Thyroid gland (tissue), 4 donors: ENCODE results near the gene GAPDHS. TPM values are rescaled to one million over a fixed set of nuclear protein-coding genes. Genes with fewer than 3 reads are reported as not detected.
A peak's percentile ranks its signal among the peaks of the same experiment; 100 is the strongest.

Experiments
- DNase-seq, 2 donors: peaks; one replicate each; pipeline ENCODE4 v3.0.0-alpha.2; 2019
- H3K27ac ChIP-seq, 3 donors: fragments of 200-600 bp; sonication (generic); 1 replicate in 2 of 3; 2 replicates in 1 of 3; pipeline ENCODE4 v1.5.1; 2016 to 2019; ENCODE audit warnings: mild to moderate bottlenecking in 1 of 3, moderate library complexity in 1 of 3
- H3K27me3 ChIP-seq: fragments of 200-600 bp; sonication (generic); one replicate; pipeline ENCODE4 v1.5.1; 2019
- H3K36me3 ChIP-seq, 2 donors: fragments of 200-600 bp; sonication (generic); one replicate each; pipeline ENCODE4 v1.5.1; 2016 to 2019
- H3K4me1 ChIP-seq, 2 donors: fragments of 200-600 bp; sonication (generic); one replicate each; pipeline ENCODE4 v1.5.1; 2017 to 2019
- H3K4me3 ChIP-seq, 3 donors: fragments of 200-600 bp; sonication (generic); replicated peaks in 1 of 3; 1 replicate in 2 of 3; 2 replicates in 1 of 3; pipeline ENCODE4 v1.5.1; 2016; ENCODE audit warnings: mild to moderate bottlenecking in 1 of 3
- H3K9me3 ChIP-seq: fragments of 200-600 bp; sonication (generic); one replicate; pipeline ENCODE4 v1.5.1; 2017
- POLR2A ChIP-seq, 2 donors: fragments of 450-650 bp; IDR thresholded peaks; one replicate each; pipeline ENCODE4 v1.6.1; 2017; ENCODE audit warnings: antibody characterized with exemption in 2 of 2, mild to moderate bottlenecking in 2 of 2, moderate library complexity in 1 of 2
- WGBS, 2 donors: methylation state at CpG; one replicate each; pipeline ENCODE4 v1.1.5; 2017; 5-methylcytosine and 5-hydroxymethylcytosine counted together
- intact Hi-C: fragments of 100-400 bp; cut with DNase I; formaldehyde crosslinking; loops from one replicate; pipeline ENCODE4 v1.15.1; 2023
- total RNA-seq, 4 donors: library from RNA; depleted of rRNA; stranded (reverse); fragments of >200 nt; gene quantifications; one replicate each; pipeline ENCODE4 v1.2.3, GENCODE V29; 2016
- TF ChIP-seq, protein P1 (sequence below), 6 experiments: fragments of 200-600 bp in 3 of 6; fragments of 450-650 bp in 3 of 6; sonication (generic) in 3 of 6; IDR thresholded peaks; one replicate each; pipeline ENCODE4 v1.5.1; 2016 to 2019; ENCODE audit warnings: antibody characterized with exemption in 6 of 6, mild to moderate bottlenecking in 2 of 6, inconsistent platforms in 1 of 6, moderate library complexity in 1 of 6

GAPDHS gene
- total RNA-seq, 4 donors from 2014 or later = 1.6 TPM; not detected in 3

DNA sequence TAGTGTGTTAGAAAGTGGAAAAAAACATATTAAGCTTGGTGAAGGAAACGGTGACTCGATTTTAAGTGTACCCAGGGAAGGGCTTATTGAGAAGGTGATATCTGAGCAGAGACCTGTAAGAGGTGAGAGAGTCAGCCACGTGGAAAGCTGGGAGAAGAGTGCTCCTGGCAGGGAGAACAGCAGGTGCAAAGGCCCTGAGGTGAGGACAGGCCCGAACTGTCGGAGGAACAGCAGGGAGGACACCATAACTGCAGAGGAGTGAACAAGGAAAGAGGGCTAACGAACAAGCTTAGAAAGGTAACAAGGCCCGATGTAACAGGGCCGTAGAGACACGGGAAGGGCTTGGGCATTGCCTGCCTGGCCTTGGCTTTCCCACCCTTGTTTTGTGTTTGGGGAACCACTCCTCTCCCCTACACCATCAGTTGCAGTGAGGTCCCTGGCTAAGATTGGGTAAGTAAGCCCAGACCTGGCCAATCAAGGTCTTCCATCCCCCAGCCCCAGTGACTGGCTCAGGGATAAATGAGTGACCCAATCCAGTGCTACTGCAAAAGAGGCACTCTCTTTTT lies 22.9 kb downstream of the GAPDHS start:
- H3K27me3 ChIP-seq = peaks cover 7% of the 10 kb centered on the region
- WGBS, 2 donors = 86% methylated on average over 9 of the region's 9 CpGs
- no peaks in the 10 kb centered on the region for H3K36me3 ChIP-seq
- no peak overlapping the region for H3K27ac ChIP-seq
- H3K4me1 ChIP-seq = peaks cover 13 to 53% of the 10 kb centered on the region in 2 donors
- no peak for TF ChIP-seq POLR2A (IDR thresholded peaks at IDR 0.05)
- TF ChIP-seq, protein P1, sequence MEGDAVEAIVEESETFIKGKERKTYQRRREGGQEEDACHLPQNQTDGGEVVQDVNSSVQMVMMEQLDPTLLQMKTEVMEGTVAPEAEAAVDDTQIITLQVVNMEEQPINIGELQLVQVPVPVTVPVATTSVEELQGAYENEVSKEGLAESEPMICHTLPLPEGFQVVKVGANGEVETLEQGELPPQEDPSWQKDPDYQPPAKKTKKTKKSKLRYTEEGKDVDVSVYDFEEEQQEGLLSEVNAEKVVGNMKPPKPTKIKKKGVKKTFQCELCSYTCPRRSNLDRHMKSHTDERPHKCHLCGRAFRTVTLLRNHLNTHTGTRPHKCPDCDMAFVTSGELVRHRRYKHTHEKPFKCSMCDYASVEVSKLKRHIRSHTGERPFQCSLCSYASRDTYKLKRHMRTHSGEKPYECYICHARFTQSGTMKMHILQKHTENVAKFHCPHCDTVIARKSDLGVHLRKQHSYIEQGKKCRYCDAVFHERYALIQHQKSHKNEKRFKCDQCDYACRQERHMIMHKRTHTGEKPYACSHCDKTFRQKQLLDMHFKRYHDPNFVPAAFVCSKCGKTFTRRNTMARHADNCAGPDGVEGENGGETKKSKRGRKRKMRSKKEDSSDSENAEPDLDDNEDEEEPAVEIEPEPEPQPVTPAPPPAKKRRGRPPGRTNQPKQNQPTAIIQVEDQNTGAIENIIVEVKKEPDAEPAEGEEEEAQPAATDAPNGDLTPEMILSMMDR (IDR thresholded peaks at IDR 0.05) = no peak
- no peak for DNase-seq
- H3K4me3 ChIP-seq = no peak overlapping the region
- H3K9me3 ChIP-seq = no peaks in the 10 kb centered on the region
- intact Hi-C loops = no loop called here

GRCh38 chr19:35556846-35557538 lies 23.7 kb downstream of the GAPDHS start:
- no peak for DNase-seq
- WGBS, 2 donors = 86 to 92% methylated on average over 15 to 16 of the region's 16 CpGs
- intact Hi-C loops = no loop called here
- H3K27me3 ChIP-seq = peaks cover 7% of the 10 kb centered on the region
- no peak for TF ChIP-seq POLR2A (IDR thresholded peaks at IDR 0.05)
- TF ChIP-seq, protein P1 (IDR thresholded peaks at IDR 0.05) = no peak
- H3K36me3 ChIP-seq = no peaks in the 10 kb centered on the region
- peaks cover 6 to 45% of the 10 kb centered on the region in 2 donors for H3K4me1 ChIP-seq
- no peaks in the 10 kb centered on the region for H3K9me3 ChIP-seq
- H3K4me3 ChIP-seq = no peak overlapping the region
- H3K27ac ChIP-seq = no peak overlapping the region

- peaks cover 6 to 38% of the 10 kb centered on the region in 2 donors for H3K4me1 ChIP-seq
- H3K27ac ChIP-seq = no peak overlapping the region
- TF ChIP-seq POLR2A (IDR thresholded peaks at IDR 0.05) = no peak
- peak; percentile 62 to 75 for DNase-seq
- H3K4me3 ChIP-seq = peak overlapping the region in 1 of 3 donors; percentile 11
- no peaks in the 10 kb centered on the region for H3K36me3 ChIP-seq
- 7 to 10% methylated on average over 37 to 49 of the region's 60 CpGs for WGBS, 2 donors
- no peaks in the 10 kb centered on the region for H3K9me3 ChIP-seq
- intact Hi-C loops = no loop called here
- H3K27me3 ChIP-seq = peaks cover 7% of the 10 kb centered on the region
Observed at GRCh38 chr19:35557539-35558399, 24.5 kb downstream of the GAPDHS start.

DNA sequence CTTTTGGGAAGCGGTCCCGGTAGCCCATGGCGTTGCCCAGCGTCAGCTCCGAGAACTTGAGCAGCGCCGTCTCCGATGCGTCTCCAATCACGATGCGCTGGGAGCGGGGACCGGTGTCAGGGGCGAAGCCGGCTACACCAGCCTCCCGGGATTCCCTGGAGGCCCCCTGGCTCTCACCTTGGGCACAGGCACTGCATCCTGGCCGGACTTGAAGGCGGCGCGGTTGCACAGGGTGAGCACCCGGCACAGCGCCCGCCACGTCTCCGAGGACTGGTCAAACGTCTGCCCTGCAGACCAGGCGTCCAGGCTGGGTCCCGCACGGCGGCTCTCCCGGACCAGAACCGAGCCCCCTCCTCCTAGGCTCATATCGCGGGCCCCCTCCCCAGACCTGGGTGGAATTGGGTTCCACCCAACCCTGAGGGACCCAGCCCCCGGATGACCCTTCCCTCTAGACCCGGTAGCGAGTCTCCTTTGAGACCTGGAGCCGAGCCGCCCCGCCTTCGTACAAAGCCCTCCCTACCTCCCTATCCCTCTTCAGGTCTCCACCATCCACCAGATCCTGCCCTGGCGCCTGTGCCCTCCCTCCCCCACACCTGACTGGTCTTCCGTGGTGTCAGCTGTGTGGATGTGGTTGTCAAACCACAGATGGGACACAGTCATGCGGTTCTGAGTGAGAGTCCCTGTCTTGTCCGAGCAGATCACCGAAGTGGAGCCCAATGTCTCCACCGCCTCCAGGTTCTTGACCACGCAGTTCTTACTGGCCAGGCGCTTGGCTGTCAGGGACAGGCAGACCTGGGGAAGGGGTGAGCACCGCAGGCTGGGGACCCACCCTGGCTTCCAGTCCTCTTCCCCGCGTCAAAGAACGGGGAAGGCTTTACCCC lies 25.4 kb downstream of the GAPDHS start:
- Histone ChIP-seq H3K27me3 (peaks cover 7% of the 10 kb centered on the region), H3K9me3 (no peaks in the 10 kb centered on the region), H3K27ac (no peak overlapping the region), H3K4me3 (peak overlapping the region in 1 of 3 donors; percentile 11), H3K36me3 (no peaks in the 10 kb centered on the region), H3K4me1 (peaks cover 6 to 34% of the 10 kb centered on the region in 2 donors)
- WGBS, 2 donors = 53 to 66% methylated on average over 18 to 26 of the region's 53 CpGs
- TF ChIP-seq, protein P1 (IDR thresholded peaks at IDR 0.05) = no peak
- no peak for TF ChIP-seq POLR2A (IDR thresholded peaks at IDR 0.05)
- no peak for DNase-seq
- intact Hi-C loops = no loop called here

- Histone ChIP-seq H3K9me3 (no peaks in the 10 kb centered on the region), H3K27ac (no peak overlapping the region), H3K27me3 (peaks cover 7% of the 10 kb centered on the region), H3K4me1 (peaks cover 6 to 27% of the 10 kb centered on the region in 2 donors), H3K4me3 (no peak overlapping the region), H3K36me3 (no peaks in the 10 kb centered on the region)
- DNase-seq = no peak
- intact Hi-C loops = no loop called here
- TF ChIP-seq, protein P1 (IDR thresholded peaks at IDR 0.05) = no peak
- no peak for TF ChIP-seq POLR2A (IDR thresholded peaks at IDR 0.05)
- WGBS, 2 donors = 67 to 69% methylated on average over 9 to 11 of the region's 11 CpGs
Observed at GRCh38 chr19:35559281-35559659, 26.0 kb downstream of the GAPDHS start.
